Stimulated activated CD4-positive, alpha-beta T cell treated with anti-CD3 and anti-CD28 coated beads, Interleukin-2, amount 100 ng/mL, for 48 hours (primary cell): ENCODE results near the gene ZNF320.
"Not testable (repeated sequence)": the region's sequence is repeated elsewhere in the genome, so short reads cannot be mapped to it uniquely, and the experiment has no call there.

Source experiments
- DNase-seq, 2 donors: peaks; one replicate each; pipeline ENCODE4 v3.0.0-alpha.2; 2020

ZNF320 gene

GRCh38 chr19:52917531-52917930 lies 20.1 kb upstream of the ZNF320 start:
- DNase-seq: no peak

GRCh38 chr19:52910648-52911047 lies 13.2 kb upstream of the ZNF320 start:
- no peak for DNase-seq

DNA sequence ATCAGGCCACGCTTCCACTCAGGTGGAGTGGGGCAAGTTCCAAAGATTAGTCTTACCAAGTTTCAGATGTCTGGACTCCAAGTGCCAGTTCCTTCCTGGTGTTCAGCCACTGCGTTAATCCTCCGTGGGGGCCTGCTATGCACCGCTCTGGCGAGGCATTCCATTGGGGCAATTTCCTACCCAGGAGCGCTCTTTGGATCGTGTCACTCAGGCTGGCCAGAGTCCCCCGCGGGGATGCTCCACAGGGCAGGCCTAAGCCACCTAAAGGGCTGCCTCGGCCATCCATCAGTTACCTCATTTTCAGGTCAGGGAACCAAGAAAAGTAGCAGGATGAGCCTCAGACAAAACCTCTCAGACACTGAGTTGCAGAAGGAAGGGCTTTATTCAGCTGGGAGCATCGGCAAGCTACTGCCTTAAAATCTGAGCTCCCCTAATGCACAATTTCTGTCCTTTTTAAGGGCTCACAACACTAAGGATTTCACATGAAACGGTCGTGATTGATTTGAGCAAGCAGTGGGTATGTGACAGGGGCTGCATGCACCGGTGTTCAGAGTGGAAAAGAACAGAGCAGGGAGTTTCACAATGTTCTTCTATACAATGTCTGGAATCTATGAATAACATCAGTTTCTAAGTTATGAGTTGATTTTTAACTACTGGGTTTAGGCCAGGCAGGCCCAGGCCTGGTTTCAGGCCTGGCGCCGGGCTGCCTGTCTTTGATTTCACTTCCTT lies 6.8 kb upstream of the ZNF320 start:
- DNase-seq: not testable (repeated sequence)

GRCh38 chr19:52901842-52902241 lies 4.4 kb upstream of the ZNF320 start:
- DNase-seq: no peak

- not testable (repeated sequence) for DNase-seq
These were observed 1.2 kb upstream of the ZNF320 start for GRCh38 chr19:52898596-52898995.

GRCh38 chr19:52898101-52898500 lies 666 bp upstream of the ZNF320 start:
- DNase-seq: no peak

- no peak for DNase-seq
These were observed 851 bp downstream of the ZNF320 start for GRCh38 chr19:52896431-52897137.

DNA sequence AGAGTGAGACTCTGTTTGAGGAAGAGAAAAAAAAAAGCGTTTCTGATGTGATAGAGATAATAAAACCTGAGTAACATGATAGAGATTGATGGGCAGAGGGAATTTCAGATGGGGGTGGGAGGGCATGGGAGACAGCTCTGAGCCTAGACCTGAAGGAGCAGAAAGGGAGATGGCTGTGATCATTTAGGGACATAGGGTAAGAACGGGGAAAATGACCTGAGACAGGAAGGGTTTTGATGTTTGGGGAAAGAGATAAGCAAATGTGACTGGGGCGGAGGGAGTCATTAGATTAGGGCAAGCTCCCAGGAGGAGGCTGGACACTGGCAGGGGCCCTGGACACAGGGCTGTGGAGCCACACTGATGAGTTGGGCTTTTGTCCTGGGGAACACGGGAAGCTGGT lies 6.1 kb downstream of the ZNF320 start:
- no peak for DNase-seq

DNA sequence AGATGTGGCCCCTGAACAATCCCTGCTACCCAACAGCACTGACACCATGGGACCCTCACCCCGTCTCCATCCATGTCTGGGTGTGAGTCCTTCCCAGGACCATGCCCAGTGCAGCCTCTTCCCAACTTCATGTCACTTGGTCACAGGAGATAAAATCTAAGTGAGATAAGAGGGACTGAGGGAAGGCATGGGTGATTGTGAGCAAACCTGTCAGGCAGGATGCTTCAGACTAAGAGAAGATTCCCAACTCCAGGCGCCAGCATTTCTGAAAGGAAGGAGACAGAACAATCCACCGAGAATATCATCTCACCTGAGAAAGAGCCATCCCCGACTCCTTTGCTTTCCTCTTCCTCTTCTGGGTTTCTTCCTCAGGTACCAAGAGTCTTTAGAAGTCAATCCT lies 7.5 kb downstream of the ZNF320 start:
- no peak for DNase-seq

DNA sequence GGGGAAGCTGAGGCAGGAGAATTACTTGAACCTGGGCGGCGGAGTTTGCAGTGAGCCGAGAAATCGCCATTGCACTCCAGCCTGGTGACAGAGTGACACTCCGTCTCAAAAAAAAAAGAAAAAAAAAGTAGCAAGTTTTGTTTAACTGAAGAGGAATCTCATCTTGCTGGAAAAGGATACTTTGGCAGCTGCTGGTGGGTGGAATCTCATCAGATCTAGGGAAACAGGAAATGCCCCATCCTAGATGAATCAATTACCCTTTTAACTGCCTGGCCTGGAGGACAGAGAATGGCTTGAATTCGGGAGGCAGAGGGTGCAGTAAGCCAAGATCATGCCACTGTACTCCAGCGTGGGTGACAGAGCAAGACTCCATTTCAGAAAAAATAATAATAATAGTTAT lies 8.4 kb downstream of the ZNF320 start:
- no peak for DNase-seq

- DNase-seq: no peak
These were observed 16.5 kb downstream of the ZNF320 start for GRCh38 chr19:52880895-52881389.

GRCh38 chr19:52872996-52873395 lies 24.4 kb downstream of the ZNF320 start:
- not testable (repeated sequence) for DNase-seq

DNA sequence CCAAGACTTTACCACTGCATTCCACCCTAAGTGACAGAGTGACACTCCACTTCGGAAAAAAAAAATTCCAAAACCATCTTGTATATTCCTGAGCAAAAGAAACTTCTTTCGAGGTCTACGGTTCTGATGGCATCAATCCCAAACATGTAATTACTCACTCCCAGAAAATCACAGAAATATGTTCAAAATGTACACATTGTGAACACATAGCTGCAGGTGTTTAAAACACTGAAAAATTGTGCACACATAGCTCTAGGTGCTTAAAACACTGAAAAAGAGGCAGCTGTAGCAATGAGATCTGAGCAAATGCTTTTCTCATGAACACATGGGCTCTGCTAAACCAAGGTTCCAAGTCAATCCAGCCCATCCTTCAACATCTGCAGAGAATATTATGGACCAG lies 26.0 kb downstream of the ZNF320 start:
- DNase-seq: no peak

DNA sequence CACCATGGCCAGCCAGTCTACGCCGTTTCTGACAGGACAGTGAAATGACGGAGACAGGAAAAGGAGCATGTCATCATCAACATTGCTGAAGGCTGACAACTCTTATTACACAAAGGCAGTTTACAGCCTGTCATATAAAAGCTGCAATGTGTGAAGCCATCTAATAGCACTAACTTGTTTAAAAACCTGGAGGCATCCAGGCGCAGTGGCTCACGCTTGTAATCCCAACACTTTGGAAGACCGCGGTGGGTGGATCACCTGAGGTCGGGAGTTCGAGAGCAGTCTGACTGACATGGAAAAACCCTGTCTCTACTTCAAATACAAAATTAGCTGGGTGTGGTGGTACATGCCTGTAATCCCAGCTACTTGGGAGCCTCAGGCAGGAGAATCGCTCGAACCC lies 29.4 kb downstream of the ZNF320 start:
- DNase-seq: not testable (repeated sequence)

- peak; percentile 52 to 57 for DNase-seq
These were observed 39.9 kb downstream of the ZNF320 start, which contains the start of gene ZNF468 for GRCh38 chr19:52857378-52858191. TSS of gene ZNF468 (minus strand) at chr19:52857619. CDS start at chr19:52854272, 3,347 bp downstream.

DNA sequence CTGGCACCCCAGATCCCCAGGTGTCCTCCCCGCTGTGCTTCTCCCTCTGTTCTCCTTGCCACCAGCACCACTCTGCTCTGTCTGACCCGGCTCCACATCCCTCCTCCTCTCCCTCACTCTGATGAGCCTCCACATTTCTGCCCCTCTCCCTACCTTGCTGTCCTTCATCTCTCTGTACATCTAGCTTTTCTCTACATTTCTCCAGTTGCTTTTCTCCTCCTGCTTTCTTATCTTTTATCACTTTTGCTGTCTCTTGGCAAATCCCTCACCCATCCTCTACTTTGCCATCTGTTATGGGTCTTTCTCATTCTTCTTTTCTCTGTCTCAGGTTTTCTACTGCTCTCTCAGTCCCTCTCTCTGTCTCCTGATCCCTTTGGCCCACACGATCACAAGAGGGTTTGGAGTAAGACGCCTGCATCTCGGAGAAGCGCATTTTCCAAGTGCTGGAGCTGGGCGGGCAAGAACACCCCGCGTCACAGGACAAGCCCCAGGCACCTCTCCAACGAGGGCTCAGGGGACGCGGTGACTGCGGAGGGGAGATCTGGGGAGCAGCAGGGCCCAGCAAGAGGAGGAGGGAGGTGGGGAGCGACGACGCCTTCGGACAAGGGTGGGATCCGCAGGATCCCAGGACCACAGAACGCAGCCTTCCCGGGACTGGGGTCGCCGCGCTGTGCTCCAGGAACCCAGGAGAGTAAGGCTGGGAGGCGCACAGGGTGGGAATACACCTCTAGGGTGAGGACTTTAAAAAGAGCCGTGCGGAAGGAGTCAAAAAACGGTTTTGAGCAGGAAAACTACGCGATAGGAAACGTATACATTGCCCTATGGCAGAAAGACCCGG lies 40.7 kb downstream of the ZNF320 start:
- not testable (repeated sequence) for DNase-seq
